Left renal cortex interstitium (tissue), 4 donors: ENCODE results near the gene SYCP2. TPM values are rescaled to one million over a fixed set of nuclear protein-coding genes. Genes with fewer than 3 reads are reported as not detected.

Source experiments
- DNase-seq, 4 donors: peaks; one replicate each; pipeline ENCODE4 v3.0.0-alpha.2; 2013; ENCODE audit warnings: low read depth in 4 of 4, low spot score in 2 of 4, missing footprints in 1 of 4
- polyA plus RNA-seq, 4 donors: library from polyadenylated mRNA; unstranded; fragments of 120-200 nt; gene quantifications; one replicate each; pipeline ENCODE4 v1.2.1, GENCODE V29; 2013; ENCODE audit not compliant: insufficient read length in 4 of 4

The SYCP2 gene
- polyA plus RNA-seq, 4 donors = 5.2 to 11.3 (median 7.8) TPM

GRCh38 chr20:59825944-59826759, 107.3 kb downstream of the SYCP2 start:
- no peak for DNase-seq

- DNase-seq = no peak
These were observed 107.9 kb downstream of the SYCP2 start for GRCh38 chr20:59825563-59825920.

- no peak for DNase-seq
These were observed 108.5 kb downstream of the SYCP2 start for GRCh38 chr20:59824711-59825562.

GRCh38 chr20:59823491-59824259, 109.8 kb downstream of the SYCP2 start:
- DNase-seq = no peak

- DNase-seq = no peak
These were observed 110.4 kb downstream of the SYCP2 start for GRCh38 chr20:59823030-59823423.

- no peak for DNase-seq
These were observed 111.0 kb downstream of the SYCP2 start for GRCh38 chr20:59822291-59823029.

- no peak for DNase-seq
These were observed 111.6 kb downstream of the SYCP2 start for GRCh38 chr20:59821788-59822187.

- no peak for DNase-seq
These were observed 112.2 kb downstream of the SYCP2 start for GRCh38 chr20:59821201-59821600.

- DNase-seq = no peak
These were observed 113.0 kb downstream of the SYCP2 start for GRCh38 chr20:59820204-59821041.

- DNase-seq = no peak
These were observed 113.8 kb downstream of the SYCP2 start for GRCh38 chr20:59819496-59820203.

GRCh38 chr20:59818911-59819310, 114.5 kb downstream of the SYCP2 start:
- DNase-seq = no peak

GRCh38 chr20:59817846-59818615, 115.4 kb downstream of the SYCP2 start:
- DNase-seq = no peak

- no peak for DNase-seq
These were observed 116.0 kb downstream of the SYCP2 start for GRCh38 chr20:59817406-59817805.

GRCh38 chr20:59816146-59816738, 117.2 kb downstream of the SYCP2 start:
- DNase-seq = no peak

- no peak for DNase-seq
These were observed 118.5 kb downstream of the SYCP2 start for GRCh38 chr20:59814840-59815340.

- DNase-seq = no peak
These were observed 119.2 kb downstream of the SYCP2 start for GRCh38 chr20:59813948-59814839.
